GM12892 (cell line): Measurements from ENCODE around the gene KYAT1.

Experiments used
- DNase-seq: peaks from one replicate; pipeline ENCODE4 v3.0.0; 2011; ENCODE audit not compliant: insufficient read length
- FAIRE-seq: peaks from 2 replicates; lab custom pipeline; 2011; peaks lifted over from hg19 to GRCh38; lab: Jason Lieb, UNC
- POLR2A ChIP-seq: IDR thresholded peaks from 2 replicates; pipeline ENCODE4 v1.6.1; 2011; ENCODE audit warnings: low read depth, low read length, control low read depth
- POLR2AphosphoS5 ChIP-seq: IDR thresholded peaks from 2 replicates; pipeline ENCODE4 v1.6.1; 2011; ENCODE audit warnings: low read depth, low read length, control low read depth
- TAF1 ChIP-seq: IDR thresholded peaks from 2 replicates; pipeline ENCODE4 v1.6.1; 2011; ENCODE audit warnings: low read depth, mild to moderate bottlenecking, control low read depth, low read length, borderline replicate concordance

Gene KYAT1

GRCh38 chr9:128905964-128906363 is 24.2 kb upstream of the KYAT1 start:
- FAIRE-seq = no peak

GRCh38 chr9:128903871-128904620 is 22.3 kb upstream of the KYAT1 start:
- FAIRE-seq = no peak
- TF ChIP-seq TAF1 (no peak), POLR2A (no peak), POLR2AphosphoS5 (no peak)
- no peak for DNase-seq

More at GRCh38 chr9:128905964-128906363, 24.2 kb upstream of the KYAT1 start:
- TF ChIP-seq POLR2A = no peak
- TF ChIP-seq TAF1 = no peak
- DNase-seq = no peak

- DNase-seq = no peak
- no peak for FAIRE-seq
- TF ChIP-seq POLR2A = no peak
- no peak for TF ChIP-seq TAF1
- no peak for TF ChIP-seq POLR2AphosphoS5
Observed at GRCh38 chr9:128903079-128903461, 21.3 kb upstream of the KYAT1 start.

GRCh38 chr9:128902351-128903078 is 20.8 kb upstream of the KYAT1 start:
- DNase-seq (peak; percentile 75), FAIRE-seq (peak; percentile 91)
- TF ChIP-seq POLR2AphosphoS5 (peak; percentile 60), POLR2A (peak; percentile 69; the same call in 1 of the 2 replicates), TAF1 (peak; percentile 58; the same call in 1 of the 2 replicates)

- FAIRE-seq (no peak), DNase-seq (no peak)
- TF ChIP-seq POLR2AphosphoS5 (no peak), TAF1 (no peak)
Observed at GRCh38 chr9:128901822-128902221, 20.1 kb upstream of the KYAT1 start.

GRCh38 chr9:128901379-128901778 is 19.6 kb upstream of the KYAT1 start:
- TF ChIP-seq POLR2AphosphoS5 (no peak), TAF1 (no peak), POLR2A (no peak)
- no peak for DNase-seq
- no peak for FAIRE-seq

GRCh38 chr9:128899566-128900322 is 18.0 kb upstream of the KYAT1 start:
- DNase-seq (no peak), FAIRE-seq (peak; percentile 21)
- TF ChIP-seq POLR2A (0 out of 2 replicates have a peak, but pooled peaks have one; percentile 44), POLR2AphosphoS5 (0 out of 2 replicates have a peak, but pooled peaks have one; percentile 40), TAF1 (no peak)

GRCh38 chr9:128898845-128899565 is 17.3 kb upstream of the KYAT1 start:
- FAIRE-seq = no peak
- no peak for DNase-seq
- TF ChIP-seq POLR2A (no peak), POLR2AphosphoS5 (no peak), TAF1 (no peak)

- DNase-seq = no peak
- FAIRE-seq = no peak
- no peak for TF ChIP-seq POLR2AphosphoS5
- no peak for TF ChIP-seq TAF1
- TF ChIP-seq POLR2A = no peak
Observed at GRCh38 chr9:128898382-128898781, 16.6 kb upstream of the KYAT1 start.

GRCh38 chr9:128895556-128895955 is 13.8 kb upstream of the KYAT1 start:
- no peak for TF ChIP-seq POLR2A
- TF ChIP-seq TAF1 = no peak
- TF ChIP-seq POLR2AphosphoS5 = no peak
- no peak for FAIRE-seq
- no peak for DNase-seq
